NCI-H82 treated with DMSO at 0.1 percent for 48 hours (cell line): Measurements from ENCODE around the gene SEMA6D.

ENCODE experiments used
- DNase-seq: peaks from one replicate; lab custom pipeline; 2025; ENCODE audit not compliant: unreplicated experiment; lab: John Stamatoyannopoulos, UW

The SEMA6D gene

GRCh38 chr15:47741907-47742306 is 24.6 kb downstream of the SEMA6D start:
- no peak for DNase-seq

GRCh38 chr15:47742334-47742733 is 25.0 kb downstream of the SEMA6D start:
- no peak for DNase-seq

GRCh38 chr15:47742742-47743141 is 25.4 kb downstream of the SEMA6D start:
- DNase-seq: no peak

DNA sequence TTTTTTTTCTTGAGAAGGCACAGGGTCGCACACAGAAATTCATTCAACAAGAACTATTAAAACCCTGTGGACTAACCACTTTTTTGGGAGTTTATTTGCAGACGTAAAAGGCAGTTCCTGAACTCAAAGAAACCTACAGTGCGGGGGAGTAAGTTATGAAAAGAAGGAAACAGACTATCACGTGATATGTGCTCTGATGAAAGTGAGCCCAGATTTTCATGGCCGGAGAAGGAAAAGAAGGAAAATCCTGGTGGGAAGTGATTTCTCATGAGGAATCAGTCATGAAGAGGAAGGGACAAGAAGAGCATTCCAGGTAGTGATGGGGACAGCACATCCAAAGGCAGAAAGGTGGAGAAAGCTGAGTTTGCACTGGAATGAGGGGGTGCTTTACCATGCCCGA is 26.1 kb downstream of the SEMA6D start:
- no peak for DNase-seq

GRCh38 chr15:47743886-47744285 is 26.6 kb downstream of the SEMA6D start:
- DNase-seq: no peak

- DNase-seq: no peak
Measured at GRCh38 chr15:47744496-47744895, 27.2 kb downstream of the SEMA6D start.

DNA sequence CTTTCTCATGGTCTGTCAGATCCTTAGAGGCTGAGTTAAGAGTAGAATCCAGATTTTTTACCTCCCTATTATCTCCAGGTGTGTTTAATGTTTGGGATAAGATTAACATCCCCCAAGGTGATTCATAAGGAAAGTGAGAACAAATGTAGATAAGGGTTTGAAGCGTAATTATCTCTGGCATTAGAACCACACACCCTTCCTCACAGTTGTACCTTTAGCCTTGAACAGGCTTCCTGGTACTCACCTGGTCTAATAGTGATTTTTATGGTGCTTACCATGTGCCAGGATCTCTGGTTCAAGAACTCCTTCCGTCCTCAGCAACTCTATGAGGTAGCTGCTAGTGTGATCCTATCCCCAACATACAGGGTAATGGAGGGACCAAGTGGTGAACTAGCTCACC is 27.7 kb downstream of the SEMA6D start:
- no peak for DNase-seq

DNA sequence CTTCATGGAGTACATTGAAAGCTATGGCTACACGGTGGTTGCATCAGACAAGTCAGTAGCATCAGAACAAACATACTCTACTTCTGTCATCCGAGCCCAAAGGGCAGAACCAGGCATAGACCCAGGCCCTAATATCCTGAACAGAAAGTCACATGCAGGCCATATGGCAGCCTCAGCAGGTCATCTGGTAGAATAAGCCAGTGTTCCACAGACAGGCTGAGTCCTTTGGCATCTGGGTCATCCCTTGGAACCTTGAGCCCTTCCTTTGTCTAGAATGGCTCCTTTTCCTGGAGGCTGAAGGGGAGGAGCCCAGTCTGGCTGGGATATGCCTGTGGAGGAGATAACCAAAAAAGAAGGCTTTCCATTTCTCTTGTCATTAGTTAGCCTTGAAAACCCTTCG is 29.2 kb downstream of the SEMA6D start:
- DNase-seq: no peak

DNA sequence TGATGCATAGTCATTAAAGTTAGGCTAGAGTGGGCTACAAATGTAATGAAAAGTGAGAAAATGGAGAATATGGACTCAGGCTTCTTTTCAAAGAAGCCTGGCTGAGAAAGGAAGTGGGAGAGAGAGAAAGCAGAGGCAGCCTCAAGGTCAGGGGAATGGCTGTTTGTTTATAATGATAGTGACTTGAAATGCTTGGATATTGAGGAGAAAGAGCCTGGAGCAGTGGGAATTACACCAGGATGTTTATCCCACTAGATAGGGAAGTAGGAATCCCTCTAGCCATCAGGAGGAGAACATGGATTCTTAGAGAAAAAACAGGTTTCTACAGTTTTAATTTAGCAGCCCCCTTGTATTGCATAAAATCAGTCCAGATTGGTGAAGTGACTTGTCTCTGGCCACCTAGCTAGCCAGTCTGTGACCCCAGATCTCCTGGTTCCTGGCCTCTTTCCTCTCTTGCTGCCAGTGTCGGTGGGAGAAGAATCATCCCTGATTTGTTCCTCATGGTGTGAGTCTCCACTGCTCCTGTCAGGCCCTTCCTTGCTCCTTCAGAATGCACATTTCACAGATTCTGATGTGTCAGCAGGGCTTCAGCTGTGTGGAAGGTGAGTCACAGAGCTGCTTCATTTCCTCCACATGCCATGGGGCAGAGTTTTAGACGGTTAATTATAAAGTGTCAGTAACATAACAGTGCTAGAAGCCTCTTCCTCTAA is 32.9 kb downstream of the SEMA6D start:
- no peak for DNase-seq

DNA sequence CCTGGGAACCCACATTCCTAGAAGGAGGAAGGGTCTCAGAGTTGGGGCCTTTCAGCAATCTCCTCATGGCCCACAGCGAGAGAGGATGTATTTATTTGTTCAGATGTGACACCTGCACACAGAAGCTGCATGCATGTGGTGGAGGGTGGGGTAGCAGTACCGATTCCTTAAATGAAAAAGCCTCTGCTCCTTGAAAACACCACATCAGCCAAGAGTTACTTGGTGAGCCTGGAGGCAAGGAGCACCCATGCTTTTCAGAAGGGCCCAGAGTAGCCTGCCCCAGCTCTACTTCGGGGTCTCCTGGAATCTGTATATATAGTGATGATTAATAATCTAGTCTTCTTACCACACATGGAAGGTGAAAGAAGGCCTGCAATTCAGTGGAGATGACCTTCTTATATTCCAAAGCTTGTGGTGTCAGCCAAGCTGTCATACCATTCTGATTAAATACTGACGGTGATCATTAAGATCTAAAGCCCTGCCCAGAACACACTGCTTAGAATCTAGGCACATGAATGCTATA is 33.5 kb downstream of the SEMA6D start:
- DNase-seq: no peak

- no peak for DNase-seq
Measured at GRCh38 chr15:47753591-47753990, 36.3 kb downstream of the SEMA6D start.

DNA sequence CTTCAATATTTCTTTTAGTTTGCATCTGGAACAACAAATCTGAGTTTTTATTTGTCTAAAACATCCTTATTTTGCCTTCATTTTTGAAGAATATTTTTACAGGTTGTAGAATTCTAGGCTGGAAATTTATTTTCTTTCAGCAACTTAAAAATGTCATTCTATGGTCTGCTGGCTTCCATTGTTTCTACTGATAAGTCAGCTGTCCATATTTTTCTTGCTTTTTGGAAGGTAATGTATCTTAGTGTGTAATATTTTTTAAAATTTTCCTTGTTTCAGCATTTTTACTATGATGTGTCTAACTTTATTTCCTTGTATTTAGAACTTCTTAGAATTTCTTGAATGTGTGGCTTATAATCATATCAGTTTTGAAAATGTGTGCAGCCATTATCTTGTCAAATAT is 37.0 kb downstream of the SEMA6D start:
- DNase-seq: no peak

DNA sequence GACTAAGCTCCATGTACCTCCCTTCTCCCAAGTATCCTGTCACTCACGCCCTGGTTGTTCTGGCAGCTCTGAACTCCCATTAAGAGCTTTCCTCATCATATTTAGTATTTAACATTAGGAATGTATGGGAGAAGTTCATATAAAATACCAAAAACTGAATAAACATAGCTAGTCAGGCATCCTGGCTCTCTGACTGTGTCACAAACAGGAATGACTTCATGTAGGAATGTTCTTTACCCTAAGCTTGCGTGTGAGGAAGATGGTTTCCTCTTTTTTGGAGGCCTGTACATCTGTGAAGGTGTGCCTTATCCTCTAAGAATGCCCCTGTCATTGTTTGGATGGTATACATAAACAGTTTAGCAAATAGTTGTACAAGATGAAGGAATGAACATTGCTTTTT is 38.6 kb downstream of the SEMA6D start:
- DNase-seq: no peak

DNA sequence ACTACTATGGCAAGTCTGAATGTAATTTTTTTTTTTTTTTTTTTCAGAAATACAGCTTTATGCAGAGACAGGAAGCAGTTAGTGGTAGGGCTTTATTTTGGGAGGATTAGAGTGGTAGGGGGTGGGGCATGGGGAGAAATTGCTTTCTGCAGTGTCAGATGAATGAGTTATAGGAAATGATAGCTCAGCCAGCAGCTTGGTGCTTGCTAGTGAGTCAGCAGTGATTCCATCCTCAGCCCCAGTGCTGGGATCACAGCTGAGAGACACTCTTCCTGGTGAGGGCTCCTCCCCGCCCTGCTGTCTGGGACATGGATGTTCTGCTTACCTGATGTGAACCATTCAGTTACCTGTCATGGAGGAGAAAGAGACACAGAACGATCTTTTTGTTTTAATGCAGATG is 39.6 kb downstream of the SEMA6D start:
- no peak for DNase-seq

- DNase-seq: no peak
Measured at GRCh38 chr15:47757331-47757730, 40.0 kb downstream of the SEMA6D start.

DNA sequence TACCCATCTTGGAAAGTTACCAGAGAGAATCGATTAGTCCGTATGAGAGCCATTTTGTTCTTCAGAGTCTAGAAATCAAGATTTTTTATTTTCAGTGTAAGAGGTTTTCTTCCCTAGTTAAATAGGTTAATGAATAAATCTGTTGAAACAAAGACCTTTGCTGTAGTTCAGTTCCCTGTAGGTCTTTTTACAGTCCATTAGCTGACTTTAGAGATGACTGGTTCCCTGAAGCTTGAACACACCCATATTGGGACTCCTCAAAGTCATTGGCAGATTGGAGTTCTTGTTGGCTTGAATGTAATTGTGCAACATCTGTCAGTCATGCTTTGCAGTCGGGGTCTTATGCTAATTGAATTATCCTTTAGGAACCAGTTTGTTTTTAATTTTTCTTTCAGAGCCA is 45.3 kb downstream of the SEMA6D start:
- peak; percentile 43 for DNase-seq

DNA sequence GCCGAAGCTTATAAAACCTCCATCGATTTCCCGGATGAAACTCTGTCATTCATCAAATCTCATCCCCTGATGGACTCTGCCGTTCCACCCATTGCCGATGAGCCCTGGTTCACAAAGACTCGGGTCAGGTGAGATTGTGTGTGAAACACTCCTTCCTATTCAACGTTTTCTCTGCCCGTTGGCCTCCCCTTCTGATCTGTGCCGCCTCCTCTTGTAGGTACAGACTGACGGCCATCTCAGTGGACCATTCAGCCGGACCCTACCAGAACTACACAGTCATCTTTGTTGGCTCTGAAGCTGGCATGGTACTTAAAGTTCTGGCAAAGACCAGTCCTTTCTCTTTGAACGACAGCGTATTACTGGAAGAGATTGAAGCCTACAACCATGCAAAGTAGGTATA is 47.4 kb downstream of the SEMA6D start:
- DNase-seq: no peak

DNA sequence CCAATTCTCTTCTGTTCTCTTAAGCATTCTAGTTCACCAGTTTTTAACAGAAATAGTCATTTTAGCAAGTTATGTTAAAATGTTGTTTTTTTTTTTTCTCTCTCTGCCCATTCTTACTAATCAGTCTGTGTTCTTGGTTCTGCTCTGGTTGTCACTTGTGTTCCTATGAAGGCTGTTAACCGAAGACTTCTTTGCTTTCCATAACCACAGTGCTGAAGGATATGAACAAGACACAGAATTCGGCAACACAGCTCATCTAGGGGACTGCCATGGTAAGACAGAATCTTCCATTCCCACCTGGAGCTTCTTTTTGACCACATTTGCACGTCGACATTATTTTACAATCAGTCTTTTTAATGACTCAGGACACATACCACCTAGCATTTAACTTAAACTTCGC is 49.1 kb downstream of the SEMA6D start:
- DNase-seq: no peak

DNA sequence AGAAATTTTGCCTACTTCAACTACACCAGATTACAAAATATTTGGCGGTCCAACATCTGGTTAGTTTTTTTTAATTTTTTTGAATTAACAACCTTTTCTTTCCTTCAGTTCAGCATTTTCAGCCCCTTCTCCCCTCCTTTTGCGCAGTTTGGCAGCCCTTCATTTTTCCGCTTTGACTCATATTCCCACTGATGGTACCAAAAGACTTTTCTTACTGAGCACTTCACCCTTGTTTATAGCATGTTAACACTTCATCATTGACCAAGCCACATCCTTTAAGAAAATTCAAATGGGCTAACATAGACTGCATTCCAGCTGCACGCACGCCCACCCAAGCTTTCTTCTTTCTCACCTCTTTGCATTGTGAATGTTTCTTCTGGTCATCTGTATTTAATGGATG is 49.7 kb downstream of the SEMA6D start:
- no peak for DNase-seq

DNA sequence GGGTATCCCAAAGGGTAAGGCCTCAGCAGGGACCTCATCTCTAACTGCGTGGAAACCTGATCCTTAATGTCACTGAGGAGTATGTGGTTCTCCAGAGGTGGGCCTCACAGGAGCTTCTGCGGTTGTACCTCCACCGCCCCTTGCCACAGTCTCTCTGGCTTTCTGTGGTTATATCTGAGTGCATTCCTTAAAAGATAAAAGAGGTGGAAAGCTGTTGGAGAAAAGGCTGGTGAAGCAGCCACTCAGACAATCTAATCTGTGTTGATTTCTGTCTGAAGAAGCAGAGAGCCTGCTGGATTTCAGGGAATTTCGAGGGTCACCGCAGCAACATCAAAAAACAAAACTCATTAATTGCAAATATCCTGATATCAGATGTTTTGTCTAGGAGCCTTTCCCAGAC is 51.4 kb downstream of the SEMA6D start:
- no peak for DNase-seq

DNA sequence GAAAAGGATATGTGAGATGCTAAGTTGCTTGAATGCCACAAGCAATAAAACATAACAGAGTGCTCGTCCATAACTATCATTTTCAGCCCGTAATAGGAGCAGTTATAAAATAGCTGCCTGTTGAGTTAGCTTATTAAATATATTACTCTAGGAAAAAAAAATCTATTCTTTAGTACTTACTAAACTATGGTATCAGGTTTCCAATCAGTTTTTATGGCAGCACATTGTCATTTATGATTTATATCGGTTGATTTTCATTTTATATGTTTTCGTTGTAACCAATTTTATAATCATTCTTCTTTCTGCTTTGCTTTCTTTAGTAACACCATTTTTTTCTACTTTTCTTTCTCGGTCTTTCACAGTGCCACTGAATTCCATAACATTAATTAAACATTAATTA is 51.9 kb downstream of the SEMA6D start:
- no peak for DNase-seq

GRCh38 chr15:47773143-47773542 is 55.8 kb downstream of the SEMA6D start:
- DNase-seq: no peak

DNA sequence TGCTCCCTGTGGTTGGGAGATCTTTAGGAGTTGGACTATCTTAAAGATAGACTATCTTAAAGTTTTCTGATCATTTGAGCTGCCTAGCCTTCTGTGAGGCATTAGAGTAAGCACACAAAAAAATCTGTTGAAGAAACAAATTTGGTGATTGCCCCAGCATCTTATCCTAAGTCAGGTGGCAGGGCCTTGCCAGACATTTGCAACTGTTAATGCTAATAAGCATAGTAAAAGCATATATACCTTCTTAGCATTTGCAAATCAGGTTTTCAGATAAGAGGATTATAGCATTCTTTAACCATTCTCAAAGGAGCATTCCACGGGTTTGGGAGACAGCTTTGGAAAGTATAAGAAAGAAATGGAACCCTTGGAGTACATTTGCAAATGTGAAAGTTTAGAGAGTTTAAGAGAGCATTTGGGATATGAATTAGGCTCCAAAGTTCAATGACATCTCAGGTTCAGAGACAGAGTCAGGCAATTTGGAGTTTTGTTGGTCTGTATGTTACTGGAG is 61.0 kb downstream of the SEMA6D start:
- no peak for DNase-seq
